Neural progenitor cell (in vitro differentiated cells): ENCODE results near the gene CNPY1.

Experiments
- EZH2 ChIP-seq: fragments of 200-600 bp; sonication (generic); IDR thresholded peaks from 2 replicates; pipeline ENCODE4 v1.6.1; 2017; ENCODE audit warnings: antibody characterized with exemption, mild to moderate bottlenecking, moderate library complexity
- EZH2phosphoT487 ChIP-seq: fragments of 200-600 bp; sonication (generic); IDR thresholded peaks from 2 replicates; pipeline ENCODE4 v1.6.1; 2017; ENCODE audit warnings: antibody characterized with exemption
- TF ChIP-seq, protein P1 (sequence below): fragments of 200-600 bp; sonication (generic); IDR thresholded peaks from 2 replicates; pipeline ENCODE4 v1.5.1; 2017; ENCODE audit warnings: antibody characterized with exemption, mild to moderate bottlenecking

DNA sequence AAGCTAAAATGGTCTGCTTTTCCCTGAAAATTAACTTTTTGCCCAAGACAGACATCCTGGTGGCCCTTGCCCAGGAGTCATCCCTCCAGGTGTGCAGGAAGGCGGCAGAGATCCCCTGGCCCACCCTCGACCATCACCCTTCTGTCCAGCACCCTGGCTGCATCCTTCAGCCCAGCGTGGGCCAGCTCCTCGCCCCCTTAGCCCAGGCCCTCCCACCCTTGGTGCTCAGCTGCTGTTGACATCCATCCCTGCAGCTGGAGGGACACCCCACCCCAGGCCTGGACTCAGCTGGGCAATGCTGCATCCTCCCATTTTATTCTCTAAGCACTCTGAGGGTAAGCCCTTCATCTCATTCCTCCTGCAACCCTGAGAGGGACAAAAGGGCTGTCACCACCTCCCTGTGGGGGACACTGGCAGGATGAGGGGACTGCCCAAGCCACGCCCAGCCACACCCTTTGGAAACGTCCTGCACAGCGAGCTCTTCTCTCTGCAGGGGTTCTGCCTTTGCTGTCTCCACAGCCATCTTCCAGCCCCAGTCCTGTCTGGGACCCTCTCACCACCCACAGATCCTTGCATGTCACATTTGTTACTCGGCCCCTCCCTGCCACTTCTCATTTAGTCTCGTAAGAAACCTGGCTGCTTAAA lies 57.8 kb downstream of the CNPY1 start:
- TF ChIP-seq, protein P1, sequence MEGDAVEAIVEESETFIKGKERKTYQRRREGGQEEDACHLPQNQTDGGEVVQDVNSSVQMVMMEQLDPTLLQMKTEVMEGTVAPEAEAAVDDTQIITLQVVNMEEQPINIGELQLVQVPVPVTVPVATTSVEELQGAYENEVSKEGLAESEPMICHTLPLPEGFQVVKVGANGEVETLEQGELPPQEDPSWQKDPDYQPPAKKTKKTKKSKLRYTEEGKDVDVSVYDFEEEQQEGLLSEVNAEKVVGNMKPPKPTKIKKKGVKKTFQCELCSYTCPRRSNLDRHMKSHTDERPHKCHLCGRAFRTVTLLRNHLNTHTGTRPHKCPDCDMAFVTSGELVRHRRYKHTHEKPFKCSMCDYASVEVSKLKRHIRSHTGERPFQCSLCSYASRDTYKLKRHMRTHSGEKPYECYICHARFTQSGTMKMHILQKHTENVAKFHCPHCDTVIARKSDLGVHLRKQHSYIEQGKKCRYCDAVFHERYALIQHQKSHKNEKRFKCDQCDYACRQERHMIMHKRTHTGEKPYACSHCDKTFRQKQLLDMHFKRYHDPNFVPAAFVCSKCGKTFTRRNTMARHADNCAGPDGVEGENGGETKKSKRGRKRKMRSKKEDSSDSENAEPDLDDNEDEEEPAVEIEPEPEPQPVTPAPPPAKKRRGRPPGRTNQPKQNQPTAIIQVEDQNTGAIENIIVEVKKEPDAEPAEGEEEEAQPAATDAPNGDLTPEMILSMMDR: no peak
- TF ChIP-seq EZH2phosphoT487: no peak
- TF ChIP-seq EZH2: no peak
